Suprapubic skin (tissue), 4 donors: ENCODE measurements around the gene TTC21A.

Source experiments
- EP300 ChIP-seq: sonication (generic); formaldehyde crosslinking; IDR thresholded peaks from one replicate; pipeline ENCODE4 v1.6.1; 2017; ENCODE audit warnings: antibody characterized with exemption
- POLR2AphosphoS5 ChIP-seq, 3 donors: sonication (generic); formaldehyde crosslinking; IDR thresholded peaks; one replicate each; pipeline ENCODE4 v1.6.1; 2017; ENCODE audit warnings: antibody characterized with exemption in 3 of 3

GRCh38 chr3:39114456-39114855 is 7.0 kb downstream of the TTC21A start:
- no peak for TF ChIP-seq EP300
- no peak for TF ChIP-seq POLR2AphosphoS5 (IDR thresholded peaks at IDR 0.05)
